Vagina (tissue), 2 donors: ENCODE data around the gene RCAN3.

Source experiments
- CTCF ChIP-seq, 3 experiments: fragments of 450-650 bp in 2 of 3; fragments of 200-600 bp in 1 of 3; sonication (generic) in 1 of 3; IDR thresholded peaks; one replicate each; pipeline ENCODE4 v1.5.1; 2017 to 2019; ENCODE audit warnings: antibody characterized with exemption in 3 of 3, mild to moderate bottlenecking in 2 of 3, moderate library complexity in 2 of 3
- POLR2A ChIP-seq, 2 donors: fragments of 450-650 bp; IDR thresholded peaks; one replicate each; pipeline ENCODE4 v1.6.1; 2017; ENCODE audit warnings: antibody characterized with exemption in 2 of 2, mild to moderate bottlenecking in 2 of 2, moderate library complexity in 2 of 2
- POLR2AphosphoS5 ChIP-seq, 2 donors: sonication (generic); formaldehyde crosslinking; IDR thresholded peaks; one replicate each; pipeline ENCODE4 v1.9.0; 2017; ENCODE audit warnings: antibody characterized with exemption in 2 of 2, mild to moderate bottlenecking in 2 of 2, low read depth in 1 of 2; ENCODE audit not compliant: insufficient read depth in 1 of 2

- TF ChIP-seq POLR2A (IDR thresholded peaks at IDR 0.05) (no peak), CTCF (IDR thresholded peaks at IDR 0.05) (no peak), POLR2AphosphoS5 (IDR thresholded peaks at IDR 0.05; ENCODE audit: insufficient read depth in 1 of 2, low read depth in 1 of 2) (no peak)
Measured at GRCh38 chr1:24502709-24503058, at the start of gene RCAN3.
